Loucy (cell line): Measurements from ENCODE around the gene TMEM184A.

Source experiments
- H2AFZ ChIP-seq: fragments of 200-600 bp; sonication (generic); 2 replicates; pipeline ENCODE4 v1.6.0; 2016; ENCODE audit warnings: antibody characterized with exemption, mild to moderate bottlenecking, low read length, moderate library complexity
- H3F3A ChIP-seq: fragments of 200-600 bp; 2 replicates; pipeline ENCODE4 v1.6.0; 2016; ENCODE audit warnings: antibody characterized with exemption, low read depth, mild to moderate bottlenecking
- H3K27me3 ChIP-seq: fragments of 200-600 bp; sonication (generic); 2 replicates; pipeline ENCODE4 v1.6.1; 2014; ENCODE audit warnings: low read length, mild to moderate bottlenecking; ENCODE audit not compliant: insufficient read depth, poor library complexity, severe bottlenecking
- H3K36me3 ChIP-seq: fragments of 200-600 bp; sonication (generic); 2 replicates; pipeline ENCODE4 v1.6.1; 2016; ENCODE audit warnings: low read length; ENCODE audit not compliant: insufficient read depth
- H3K4me1 ChIP-seq: fragments of 200-600 bp; sonication (generic); 2 replicates; pipeline ENCODE4 v1.5.1; 2014; ENCODE audit warnings: low read length, mild to moderate bottlenecking; ENCODE audit not compliant: insufficient read depth, poor library complexity, severe bottlenecking
- H3K4me2 ChIP-seq: fragments of 200-600 bp; sonication (generic); 2 replicates; pipeline ENCODE4 v1.6.0; 2014; ENCODE audit warnings: antibody characterized with exemption, low read length, low read depth, mild to moderate bottlenecking; ENCODE audit not compliant: poor library complexity, severe bottlenecking
- H3K4me3 ChIP-seq: fragments of 200-600 bp; sonication (generic); 2 replicates; pipeline ENCODE4 v1.5.1; 2014; ENCODE audit warnings: low read length, mild to moderate bottlenecking, mixed read lengths; ENCODE audit not compliant: poor library complexity, severe bottlenecking
- H3K79me2 ChIP-seq: fragments of 200-600 bp; sonication (generic); 2 replicates; pipeline ENCODE4 v1.6.1; 2014; ENCODE audit warnings: low read length; ENCODE audit not compliant: insufficient read depth
- H3K9ac ChIP-seq: fragments of 200-600 bp; sonication (generic); 2 replicates; pipeline ENCODE4 v1.6.0; 2014; ENCODE audit warnings: mild to moderate bottlenecking, low read depth, low read length, moderate library complexity; ENCODE audit not compliant: poor library complexity, severe bottlenecking
- H3K9me2 ChIP-seq: fragments of 200-600 bp; sonication (generic); replicated peaks from 2 replicates; pipeline ENCODE4 v1.6.1; 2016; ENCODE audit warnings: low read depth, low read length, mixed read lengths
- H3K9me3 ChIP-seq: fragments of 200-600 bp; sonication (generic); 2 replicates; pipeline ENCODE4 v1.6.1; 2014; ENCODE audit warnings: mild to moderate bottlenecking, antibody characterized with exemption, low read length, low read depth; ENCODE audit not compliant: insufficient read depth
- H4K20me1 ChIP-seq: fragments of 200-600 bp; sonication (generic); 2 replicates; pipeline ENCODE4 v1.6.0; 2014; ENCODE audit warnings: antibody characterized with exemption, low read length, mild to moderate bottlenecking; ENCODE audit not compliant: insufficient read depth, poor library complexity, severe bottlenecking
- CTCF ChIP-seq: fragments of 200-600 bp; sonication (generic); conservative IDR thresholded peaks from 2 replicates; pipeline ENCODE4 v1.5.1; 2014; ENCODE audit warnings: mild to moderate bottlenecking, antibody characterized with exemption, low read length
- EZH2phosphoT487 ChIP-seq: fragments of 200-600 bp; IDR thresholded peaks from 2 replicates; pipeline ENCODE4 v1.6.1; 2018; ENCODE audit warnings: antibody characterized with exemption, mild to moderate bottlenecking, moderate library complexity, borderline replicate concordance

The TMEM184A gene

GRCh38 chr7:1554333-1555045, 1.5 kb downstream of the TMEM184A start:
- no peaks in the 10 kb centered on the region for H3K9me3 ChIP-seq
- no peaks in the 10 kb centered on the region for H3K36me3 ChIP-seq
- H3K4me2 ChIP-seq, result no peak overlapping the region
- H3K79me2 ChIP-seq, result no peaks in the 10 kb centered on the region
- H3K27me3 ChIP-seq, result no peaks in the 10 kb centered on the region
- no peaks in the 10 kb centered on the region for H3K9me2 ChIP-seq
- H4K20me1 ChIP-seq, result no peaks in the 10 kb centered on the region
- H3K4me1 ChIP-seq, result peaks cover 6% of the 10 kb centered on the region
- H3K9ac ChIP-seq, result no peak overlapping the region
- H2AFZ ChIP-seq, result no peak overlapping the region
- no peaks in the 10 kb centered on the region for H3F3A ChIP-seq
- no peak overlapping the region for H3K4me3 ChIP-seq
- TF ChIP-seq CTCF (no peak), EZH2phosphoT487 (no peak)

GRCh38 chr7:1553512-1554210, 2.3 kb downstream of the TMEM184A start:
- TF ChIP-seq EZH2phosphoT487 (no peak), CTCF (no peak)
- no peaks in the 10 kb centered on the region for H4K20me1 ChIP-seq
- H3K4me2 ChIP-seq, result no peak overlapping the region
- H3K9ac ChIP-seq, result no peak overlapping the region
- no peak overlapping the region for H3K4me3 ChIP-seq
- H3K9me3 ChIP-seq, result no peaks in the 10 kb centered on the region
- no peaks in the 10 kb centered on the region for H3F3A ChIP-seq
- H3K27me3 ChIP-seq, result no peaks in the 10 kb centered on the region
- H3K79me2 ChIP-seq, result no peaks in the 10 kb centered on the region
- no peaks in the 10 kb centered on the region for H3K9me2 ChIP-seq
- H2AFZ ChIP-seq, result no peak overlapping the region
- H3K36me3 ChIP-seq, result no peaks in the 10 kb centered on the region
- peaks cover 6% of the 10 kb centered on the region for H3K4me1 ChIP-seq

- Histone ChIP-seq H3K4me2 (no peak overlapping the region), H3K4me3 (no peak overlapping the region), H3K9me2 (no peaks in the 10 kb centered on the region), H3K9ac (no peak overlapping the region), H3K4me1 (peaks cover 6% of the 10 kb centered on the region), H2AFZ (no peak overlapping the region), H3K9me3 (no peaks in the 10 kb centered on the region), H4K20me1 (no peaks in the 10 kb centered on the region), H3K79me2 (no peaks in the 10 kb centered on the region), H3K36me3 (no peaks in the 10 kb centered on the region), H3F3A (no peaks in the 10 kb centered on the region), H3K27me3 (no peaks in the 10 kb centered on the region)
- TF ChIP-seq EZH2phosphoT487 (no peak), CTCF (no peak)
Observed at GRCh38 chr7:1552200-1552599, 3.8 kb downstream of the TMEM184A start.
